Karpas-422 (cell line): Measurements from ENCODE around the gene KLHL34. TPM values are rescaled to one million over a fixed set of nuclear protein-coding genes. Genes with fewer than 3 reads are reported as not detected.

ENCODE experiments used
- DNase-seq: peaks from one replicate; pipeline ENCODE4 v3.0.0-alpha.2; 2015
- H2AFZ ChIP-seq: fragments of 200-600 bp; sonication (generic); 2 replicates; pipeline ENCODE4 v1.6.1; 2014; ENCODE audit warnings: antibody characterized with exemption, low read length, mixed read lengths
- H3K27ac ChIP-seq: fragments of 200-600 bp; sonication (generic); 2 replicates; pipeline ENCODE4 v1.5.1; 2014; ENCODE audit warnings: mild to moderate bottlenecking, low read length, moderate library complexity
- H3K27me3 ChIP-seq: fragments of 200-600 bp; sonication (generic); 2 replicates; pipeline ENCODE4 v1.6.1; 2014; ENCODE audit warnings: low read length, mixed read lengths
- H3K36me3 ChIP-seq: fragments of 200-600 bp; sonication (generic); 2 replicates; pipeline ENCODE4 v1.6.1; 2014; ENCODE audit warnings: low read length, mixed read lengths; ENCODE audit not compliant: insufficient read depth
- H3K4me1 ChIP-seq: fragments of 200-600 bp; sonication (generic); 2 replicates; pipeline ENCODE4 v1.6.1; 2014; ENCODE audit warnings: mild to moderate bottlenecking, low read length, mixed read lengths
- H3K4me2 ChIP-seq: fragments of 200-600 bp; sonication (generic); 2 replicates; pipeline ENCODE4 v1.6.1; 2014; ENCODE audit warnings: low read length, low read depth, mild to moderate bottlenecking; ENCODE audit not compliant: poor library complexity, severe bottlenecking
- H3K4me3 ChIP-seq: fragments of 200-600 bp; sonication (generic); 2 replicates; pipeline ENCODE4 v1.5.1; 2014; ENCODE audit warnings: mild to moderate bottlenecking, antibody characterized with exemption, low read length, mixed read lengths
- H3K79me2 ChIP-seq: fragments of 200-600 bp; sonication (generic); 2 replicates; pipeline ENCODE4 v1.6.1; 2014; ENCODE audit warnings: mild to moderate bottlenecking, low read length, mixed read lengths
- H3K9ac ChIP-seq: fragments of 200-600 bp; sonication (generic); 2 replicates; pipeline ENCODE4 v1.6.0; 2014; ENCODE audit warnings: low read length
- H3K9me2 ChIP-seq: fragments of 200-600 bp; sonication (generic), shearing (Covaris generic); replicated peaks from 2 replicates; pipeline ENCODE4 v1.6.0; 2014; ENCODE audit warnings: mild to moderate bottlenecking, low read length, moderate library complexity; ENCODE audit not compliant: insufficient read depth
- H3K9me3 ChIP-seq: fragments of 300-700, 200-600 bp; sonication (generic); 2 replicates; pipeline ENCODE4 v1.6.1; 2014; ENCODE audit warnings: low read length, mixed read lengths
- H4K20me1 ChIP-seq: fragments of 200-600 bp; sonication (generic); 2 replicates; pipeline ENCODE4 v1.6.1; 2014; ENCODE audit warnings: mild to moderate bottlenecking, antibody characterized with exemption, low read length, low read depth; ENCODE audit not compliant: insufficient read depth
- total RNA-seq: library from RNA; depleted of rRNA; stranded (reverse); fragments of >200 nt; shearing (Covaris generic); gene quantifications from 2 replicates; pipeline ENCODE4 v1.2.3, GENCODE V29; 2014; ENCODE audit warnings: low replicate concordance; rRNA removed

Gene KLHL34
- total RNA-seq, 1 experiment from 2014 or later: not detected

DNA sequence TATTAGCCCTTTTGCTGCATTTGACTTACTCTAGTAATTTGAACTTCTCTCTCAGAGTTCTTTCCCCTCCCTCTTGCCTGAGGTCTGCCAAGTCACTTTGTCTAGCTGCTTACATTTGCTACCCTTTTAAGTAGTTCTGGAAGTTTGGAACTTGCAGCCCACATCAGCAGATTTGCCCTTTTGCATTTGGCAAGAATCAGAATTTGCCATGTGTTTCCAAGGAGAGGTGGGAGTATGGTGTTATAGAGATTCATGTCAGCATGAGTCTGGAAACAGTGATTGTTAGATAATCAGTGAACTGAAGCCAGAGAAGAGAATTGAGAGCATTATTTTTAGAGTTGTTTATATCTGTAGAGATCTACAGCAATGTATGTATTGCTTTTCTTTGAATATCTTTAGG, 52.1 kb downstream of the KLHL34 start:
- Histone ChIP-seq H3K9me3 (no peaks in the 10 kb centered on the region), H3K27me3 (no peaks in the 10 kb centered on the region), H3K36me3 (no peaks in the 10 kb centered on the region), H2AFZ (no peak overlapping the region), H3K4me2 (no peak overlapping the region), H3K9ac (no peak overlapping the region), H3K4me1 (no peaks in the 10 kb centered on the region), H3K27ac (no peak overlapping the region), H4K20me1 (no peaks in the 10 kb centered on the region), H3K9me2 (no peaks in the 10 kb centered on the region), H3K4me3 (no peak overlapping the region), H3K79me2 (no peaks in the 10 kb centered on the region)
- no peak for DNase-seq

Other genes with a start within 250 kb of the KLHL34 start
- not detected in 2 replicates for gene SMPX, start 99.8 kb upstream of the KLHL34 start, total RNA-seq
- gene MBTPS2, start 181.3 kb upstream of the KLHL34 start, total RNA-seq: 5.3 and 19.6 TPM in 2 replicates
- gene YY2, start 197.7 kb upstream of the KLHL34 start, total RNA-seq: 0.60 and 0.94 TPM in 2 replicates